Left ventricle myocardium inferior (tissue), 1 donor: ENCODE measurements around the gene RNF43. TPM values are rescaled to one million over a fixed set of nuclear protein-coding genes. Genes with fewer than 3 reads are reported as not detected.

Experiments
- DNase-seq: peaks from one replicate; pipeline ENCODE4 v3.0.0-alpha.2; 2020
- H3K27ac ChIP-seq: fragments of 200-600 bp; replicated peaks from 2 replicates; pipeline ENCODE4 v1.8.0; 2021
- H3K27me3 ChIP-seq: fragments of 200-600 bp; 2 replicates; pipeline ENCODE4 v1.8.0; 2021; ENCODE audit warnings: low read depth
- H3K36me3 ChIP-seq: fragments of 200-600 bp; 2 replicates; pipeline ENCODE4 v1.8.0; 2021
- H3K4me1 ChIP-seq: fragments of 200-600 bp; 2 replicates; pipeline ENCODE4 v1.8.0; 2021
- H3K4me3 ChIP-seq: fragments of 200-600 bp; 2 replicates; pipeline ENCODE4 v1.8.0; 2021; ENCODE audit warnings: mild to moderate bottlenecking, moderate library complexity
- H3K9me3 ChIP-seq: fragments of 200-600 bp; replicated peaks from 2 replicates; pipeline ENCODE4 v1.8.0; 2021
- CTCF ChIP-seq: fragments of 200-600 bp; IDR thresholded peaks from 2 replicates; pipeline ENCODE4 v1.8.0; 2021; ENCODE audit warnings: antibody characterized with exemption, mild to moderate bottlenecking, borderline replicate concordance
- intact Hi-C: fragments of 100-400 bp; cut with micrococcal nuclease; formaldehyde crosslinking; loops from one replicate; pipeline ENCODE4 v1.11.0; 2022
- total RNA-seq: library from RNA; stranded (reverse); fragmentation: NEBNext Ultra II Directional; extraction: Animal tissue kit (Norgen Biotek cat#: 25700); gene quantifications from one replicate; pipeline ENCODE4 v1.2.1, GENCODE V29; 2021
- donor health status: DM: no; HTN: yes; CAD: no; lungs with severe emphysema.

RNF43 gene
- total RNA-seq, 1 donor from 2014 or later: 4.7 TPM

GRCh38 chr17:58436805-58437239, 19.5 kb upstream of the RNF43 start:
- H3K36me3 ChIP-seq: no peaks in the 10 kb centered on the region
- intact Hi-C loops: no loop called here
- H3K4me1 ChIP-seq: no peaks in the 10 kb centered on the region
- no peak overlapping the region for H3K4me3 ChIP-seq
- TF ChIP-seq CTCF: no peak
- peaks cover 22% of the 10 kb centered on the region for H3K27me3 ChIP-seq
- no peaks in the 10 kb centered on the region for H3K9me3 ChIP-seq
- no peak for DNase-seq
- no peak overlapping the region for H3K27ac ChIP-seq

GRCh38 chr17:58436245-58436644, 18.9 kb upstream of the RNF43 start:
- Histone ChIP-seq H3K4me1 (no peaks in the 10 kb centered on the region), H3K27me3 (peaks cover 26% of the 10 kb centered on the region), H3K4me3 (no peak overlapping the region), H3K27ac (no peak overlapping the region), H3K36me3 (no peaks in the 10 kb centered on the region), H3K9me3 (no peaks in the 10 kb centered on the region)
- intact Hi-C loops: no loop called here
- no peak for DNase-seq
- TF ChIP-seq CTCF: no peak

- H3K27me3 ChIP-seq: peaks cover 30% of the 10 kb centered on the region
- TF ChIP-seq CTCF: no peak
- intact Hi-C loops: no loop called here
- H3K4me3 ChIP-seq: no peak overlapping the region
- DNase-seq: no peak
- no peak overlapping the region for H3K27ac ChIP-seq
- no peaks in the 10 kb centered on the region for H3K36me3 ChIP-seq
- H3K4me1 ChIP-seq: no peaks in the 10 kb centered on the region
- H3K9me3 ChIP-seq: no peaks in the 10 kb centered on the region
These were observed 15.7 kb upstream of the RNF43 start for GRCh38 chr17:58432806-58433573.

GRCh38 chr17:58427807-58428206, 10.5 kb upstream of the RNF43 start:
- TF ChIP-seq CTCF: no peak
- Histone ChIP-seq H3K27ac (no peak overlapping the region), H3K27me3 (peaks cover 35% of the 10 kb centered on the region), H3K36me3 (no peaks in the 10 kb centered on the region), H3K4me1 (no peaks in the 10 kb centered on the region), H3K9me3 (no peaks in the 10 kb centered on the region), H3K4me3 (no peak overlapping the region)
- intact Hi-C loops: no loop called here
- DNase-seq: no peak

GRCh38 chr17:58421711-58422110, 4.4 kb upstream of the RNF43 start:
- peaks cover 39% of the 10 kb centered on the region for H3K27me3 ChIP-seq
- no peak for DNase-seq
- intact Hi-C loops: no loop called here

More at GRCh38 chr17:58421711-58422110, 4.4 kb upstream of the RNF43 start:
- Histone ChIP-seq H3K27ac (no peak overlapping the region), H3K4me1 (peaks cover 7% of the 10 kb centered on the region), H3K4me3 (no peak overlapping the region), H3K9me3 (no peaks in the 10 kb centered on the region), H3K36me3 (no peaks in the 10 kb centered on the region)
- TF ChIP-seq CTCF: no peak
